Activated T-cell treated with anti-CD3 and anti-CD28 coated beads, Interleukin-2, amount 50 U/mL, for 24 hours (primary cell): ENCODE measurements around the gene DENND4A.
A peak's percentile ranks its signal among the peaks of the same experiment; 100 is the strongest.
"Not testable (repeated sequence)": the region's sequence is repeated elsewhere in the genome, so short reads cannot be mapped to it uniquely, and the experiment has no call there.

ENCODE experiments used
- DNase-seq: peaks from one replicate; pipeline ENCODE4 v3.0.0-alpha.2; 2020
- H3K27ac Mint-ChIP-seq: 2 replicates; pipeline ENCODE4 v1.8.0; 2020; ENCODE audit warnings: mild to moderate bottlenecking, mixed read lengths
- H3K27me3 Mint-ChIP-seq: 2 replicates; pipeline ENCODE4 v1.8.0; 2020; ENCODE audit warnings: mixed read lengths
- H3K36me3 Mint-ChIP-seq: 2 replicates; pipeline ENCODE4 v1.8.0; 2020; ENCODE audit warnings: low read depth, mixed read lengths
- H3K4me1 Mint-ChIP-seq: 2 replicates; pipeline ENCODE4 v1.8.0; 2020; ENCODE audit warnings: low read depth, mixed read lengths
- H3K4me3 Mint-ChIP-seq: 2 replicates; pipeline ENCODE4 v1.8.0; 2020; ENCODE audit warnings: mild to moderate bottlenecking, moderate library complexity, mixed read lengths
- H3K9me3 Mint-ChIP-seq: 2 replicates; pipeline ENCODE4 v1.8.0; 2020; ENCODE audit warnings: mixed read lengths

Gene DENND4A

DNA sequence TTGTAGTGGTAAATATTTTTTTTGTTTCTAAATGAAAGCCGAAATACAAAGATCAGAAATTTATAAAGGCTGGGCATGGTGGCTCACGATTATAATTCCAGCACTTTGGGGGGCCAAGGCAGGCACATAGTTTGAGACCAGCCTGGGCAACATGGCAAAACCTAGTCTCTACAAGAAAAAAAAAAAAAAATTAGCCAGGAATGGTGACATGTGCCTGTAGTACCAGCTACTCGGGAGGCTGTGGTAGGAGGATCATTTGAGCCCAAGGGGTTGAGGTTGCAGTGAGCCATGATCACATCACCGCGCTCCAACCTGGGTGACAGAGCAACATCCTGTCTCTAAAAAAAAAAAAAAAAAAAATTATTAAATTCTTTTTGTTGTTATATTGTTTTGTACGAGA lies 6.9 kb downstream of the DENND4A start:
- no peak for DNase-seq
- Mint-ChIP-seq H3K4me3 (no peak overlapping the region), H3K27me3 (no peaks in the 10 kb centered on the region), H3K4me1 (peaks cover 55% of the 10 kb centered on the region), H3K36me3 (peaks cover 24% of the 10 kb centered on the region), H3K9me3 (no peaks in the 10 kb centered on the region), H3K27ac (no peak overlapping the region)

DNA sequence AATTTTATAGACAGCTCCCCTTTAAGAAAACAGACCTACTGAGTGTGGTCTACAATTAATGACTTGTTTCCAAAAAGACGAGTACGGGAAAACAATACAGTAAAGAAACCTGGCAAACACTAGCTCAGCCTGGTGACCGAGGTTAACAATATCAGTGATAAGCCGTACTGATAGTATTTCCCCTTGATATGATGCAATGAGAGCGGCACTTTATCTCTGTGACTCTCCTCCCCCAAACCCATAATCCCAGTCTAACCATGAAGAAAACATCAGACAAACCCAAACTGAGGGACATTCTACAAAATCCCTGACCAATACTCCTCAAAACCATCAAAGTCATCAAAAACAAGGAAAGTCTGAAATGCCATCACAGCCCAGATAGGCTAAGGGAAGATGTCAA lies 8.2 kb downstream of the DENND4A start:
- no peaks in the 10 kb centered on the region for H3K27me3 Mint-ChIP-seq
- no peak overlapping the region for H3K27ac Mint-ChIP-seq
- H3K36me3 Mint-ChIP-seq, result peaks cover 25% of the 10 kb centered on the region
- H3K9me3 Mint-ChIP-seq, result no peaks in the 10 kb centered on the region
- no peak overlapping the region for H3K4me3 Mint-ChIP-seq
- DNase-seq, result no peak
- peaks cover 44% of the 10 kb centered on the region for H3K4me1 Mint-ChIP-seq

DNA sequence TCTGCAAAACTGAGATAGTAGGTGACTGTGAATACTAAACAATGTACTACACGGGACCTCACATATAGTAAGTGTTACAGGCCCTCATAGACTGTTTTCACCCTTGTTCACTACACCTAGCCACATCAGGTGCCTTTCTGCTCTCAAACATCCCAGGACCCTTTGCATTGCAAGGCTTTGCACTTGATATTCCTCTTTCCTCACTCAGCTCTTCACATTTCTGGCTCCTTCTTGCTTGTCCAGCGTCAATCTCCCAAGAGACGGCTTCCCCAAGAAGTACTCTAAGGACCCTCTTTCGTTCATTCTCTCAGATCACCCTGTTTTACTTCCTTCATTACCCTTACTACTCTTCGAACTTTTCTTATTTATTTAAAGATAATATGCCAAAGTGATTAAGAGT lies 10.0 kb downstream of the DENND4A start:
- Mint-ChIP-seq H3K27ac (no peak overlapping the region), H3K36me3 (peaks cover 23% of the 10 kb centered on the region), H3K4me3 (no peak overlapping the region), H3K9me3 (no peaks in the 10 kb centered on the region), H3K4me1 (peaks cover 42% of the 10 kb centered on the region), H3K27me3 (no peaks in the 10 kb centered on the region)
- no peak for DNase-seq

DNA sequence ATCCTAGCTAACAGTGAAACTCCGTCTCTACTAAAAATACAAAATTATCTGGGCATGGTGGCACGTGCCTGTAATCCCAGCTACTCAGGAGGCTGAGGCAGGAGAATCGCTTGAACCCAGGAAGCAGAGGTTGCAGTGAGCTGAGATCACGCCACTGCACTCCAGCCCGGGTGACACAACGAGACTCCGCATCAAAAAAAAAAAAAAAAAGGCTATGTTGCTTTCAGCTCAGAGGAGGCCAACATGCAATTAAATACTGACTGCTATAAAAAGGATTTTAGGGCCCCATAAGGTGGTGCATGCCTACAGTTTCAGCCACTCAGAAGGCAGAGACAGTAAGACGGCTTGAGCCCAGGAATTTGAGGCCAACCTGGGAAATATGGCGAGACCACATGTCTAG lies 13.4 kb downstream of the DENND4A start:
- not testable (repeated sequence) for H3K9me3 Mint-ChIP-seq, DNase-seq, H3K27me3 Mint-ChIP-seq
- peak overlapping the region; percentile 73 for H3K27ac Mint-ChIP-seq
- H3K4me3 Mint-ChIP-seq, result peak overlapping the region; percentile 11
- peaks cover 34% of the 10 kb centered on the region for H3K4me1 Mint-ChIP-seq
- H3K36me3 Mint-ChIP-seq, result peaks cover 18% of the 10 kb centered on the region

DNA sequence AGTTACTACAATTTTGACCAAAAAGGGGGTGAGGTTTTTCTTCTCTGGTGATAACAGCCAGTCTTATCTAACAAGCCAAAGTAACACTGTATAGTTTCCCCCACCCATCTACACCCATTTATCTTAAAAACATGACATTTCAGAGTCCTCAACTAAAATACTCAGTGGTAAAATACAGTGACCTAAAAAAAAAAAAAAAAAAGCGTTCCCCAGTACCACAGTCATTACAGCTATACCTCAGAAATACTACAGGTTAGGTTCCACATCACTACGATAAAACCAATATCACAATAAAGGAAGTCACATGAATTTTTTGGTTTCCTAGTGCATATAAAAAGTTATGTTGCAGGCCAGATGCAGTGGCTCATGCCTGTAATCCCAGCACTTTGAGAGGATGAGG lies 13.8 kb downstream of the DENND4A start:
- Mint-ChIP-seq H3K27me3 (no peaks in the 10 kb centered on the region), H3K27ac (peak overlapping the region; percentile 73), H3K4me3 (peak overlapping the region; percentile 11), H3K36me3 (peaks cover 19% of the 10 kb centered on the region), H3K9me3 (no peaks in the 10 kb centered on the region), H3K4me1 (peaks cover 36% of the 10 kb centered on the region)
- no peak for DNase-seq

DNA sequence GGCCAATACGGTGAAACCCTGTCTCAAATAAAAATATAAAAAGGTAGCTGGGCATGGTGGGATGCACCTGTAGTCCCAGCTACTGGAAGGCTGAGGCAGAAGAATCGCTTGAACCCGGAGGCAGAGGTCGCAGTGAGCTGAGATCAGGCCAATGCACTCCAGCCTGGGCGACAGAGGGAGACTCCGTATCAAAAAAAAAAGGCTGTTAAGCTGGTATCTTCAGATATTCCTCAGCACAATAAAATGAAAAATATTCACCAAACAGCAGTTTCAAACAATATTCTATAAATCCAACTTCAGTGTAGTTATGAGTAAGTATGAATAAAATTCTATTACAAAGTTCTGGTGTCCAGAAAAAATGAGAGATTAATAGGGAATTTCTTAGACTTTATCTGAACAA lies 14.2 kb downstream of the DENND4A start:
- no peak overlapping the region for H3K27ac Mint-ChIP-seq
- peaks cover 37% of the 10 kb centered on the region for H3K4me1 Mint-ChIP-seq
- H3K36me3 Mint-ChIP-seq, result peaks cover 21% of the 10 kb centered on the region
- DNase-seq, result no peak
- H3K27me3 Mint-ChIP-seq, result no peaks in the 10 kb centered on the region
- no peak overlapping the region for H3K4me3 Mint-ChIP-seq
- H3K9me3 Mint-ChIP-seq, result no peaks in the 10 kb centered on the region

DNA sequence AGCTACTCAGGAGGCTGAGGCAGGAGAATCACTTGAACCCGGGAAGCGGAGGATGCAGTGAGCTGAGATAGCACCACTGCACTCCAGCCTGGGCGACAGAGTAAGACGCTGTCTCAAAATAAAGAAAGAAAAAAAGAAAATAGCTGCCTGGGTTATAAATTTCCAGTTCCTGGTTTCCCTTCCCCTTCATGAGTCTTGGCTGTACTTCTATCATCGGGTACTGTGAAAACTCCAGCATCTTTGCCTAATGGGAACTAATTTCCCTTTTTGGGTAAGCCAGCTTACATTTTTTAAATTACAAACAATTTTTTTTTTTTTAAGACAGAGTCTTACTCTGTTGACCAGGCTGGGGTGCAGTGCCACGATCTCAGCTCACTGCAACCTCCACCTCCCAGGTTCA lies 15.0 kb downstream of the DENND4A start:
- Mint-ChIP-seq H3K4me1 (peaks cover 37% of the 10 kb centered on the region), H3K27ac (peak overlapping the region; percentile 23), H3K27me3 (no peaks in the 10 kb centered on the region), H3K4me3 (no peak overlapping the region), H3K36me3 (peaks cover 23% of the 10 kb centered on the region), H3K9me3 (no peaks in the 10 kb centered on the region)
- DNase-seq, result no peak

DNA sequence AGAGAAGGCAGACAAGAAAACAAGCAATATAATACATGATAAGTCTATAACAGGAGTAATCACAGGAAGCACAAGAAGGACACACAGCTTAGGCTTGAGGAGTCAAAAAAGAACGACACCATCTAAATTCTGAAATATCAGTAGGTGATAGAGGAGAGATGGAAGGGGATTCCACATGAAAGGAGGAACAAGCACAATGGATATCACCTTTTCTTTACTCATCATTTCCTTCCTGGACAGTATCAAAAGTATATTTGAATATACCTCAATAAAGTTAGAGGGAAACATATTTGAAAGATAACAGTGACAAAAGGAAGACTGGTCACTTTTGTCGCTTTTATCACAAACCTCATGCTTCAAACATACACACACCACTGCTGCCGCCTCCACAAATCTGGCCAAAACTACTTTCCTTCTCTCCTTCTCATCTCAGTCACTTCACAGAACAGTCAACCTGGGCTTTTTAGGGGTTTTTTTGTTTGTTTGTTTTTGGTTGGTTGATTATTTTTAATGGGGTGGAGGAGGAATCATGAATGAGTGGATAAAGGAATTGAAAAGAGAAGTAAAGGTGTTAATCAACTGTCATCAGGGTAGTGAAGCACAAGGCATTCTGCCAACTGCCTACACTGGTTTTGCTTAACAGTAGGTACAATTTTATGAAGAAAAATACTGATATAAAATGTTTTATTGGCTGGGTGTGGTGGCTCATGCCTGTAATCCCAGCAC lies 18.5 kb downstream of the DENND4A start:
- H3K36me3 Mint-ChIP-seq, result peaks cover 34% of the 10 kb centered on the region
- H3K27me3 Mint-ChIP-seq, result no peaks in the 10 kb centered on the region
- peak overlapping the region; percentile 72 for H3K27ac Mint-ChIP-seq
- no peaks in the 10 kb centered on the region for H3K9me3 Mint-ChIP-seq
- DNase-seq, result no peak
- no peak overlapping the region for H3K4me3 Mint-ChIP-seq
- H3K4me1 Mint-ChIP-seq, result peaks cover 43% of the 10 kb centered on the region

DNA sequence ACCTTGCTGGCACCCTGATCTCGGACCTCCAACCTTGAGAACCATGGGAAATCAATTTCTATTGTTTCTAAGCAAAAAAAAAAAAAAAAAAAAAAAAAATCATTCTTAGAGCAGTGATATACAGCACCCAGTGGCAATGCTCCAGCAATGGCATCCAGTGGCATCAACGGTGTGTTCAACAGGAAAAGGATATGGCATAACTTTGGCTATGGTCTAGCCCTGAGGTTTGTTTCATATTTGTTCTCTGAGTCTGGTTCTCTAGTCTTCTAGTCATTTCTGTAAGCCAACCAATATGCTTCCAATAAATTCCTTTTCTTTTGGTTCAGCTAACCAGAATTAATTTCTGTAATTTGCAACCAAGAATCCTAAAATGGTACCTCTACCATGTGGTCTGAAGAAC lies 19.2 kb downstream of the DENND4A start:
- no peaks in the 10 kb centered on the region for H3K27me3 Mint-ChIP-seq
- peak overlapping the region; percentile 72 for H3K27ac Mint-ChIP-seq
- peaks cover 44% of the 10 kb centered on the region for H3K4me1 Mint-ChIP-seq
- DNase-seq, result no peak
- H3K36me3 Mint-ChIP-seq, result peaks cover 36% of the 10 kb centered on the region
- peaks cover 3% of the 10 kb centered on the region for H3K9me3 Mint-ChIP-seq
- H3K4me3 Mint-ChIP-seq, result no peak overlapping the region

DNA sequence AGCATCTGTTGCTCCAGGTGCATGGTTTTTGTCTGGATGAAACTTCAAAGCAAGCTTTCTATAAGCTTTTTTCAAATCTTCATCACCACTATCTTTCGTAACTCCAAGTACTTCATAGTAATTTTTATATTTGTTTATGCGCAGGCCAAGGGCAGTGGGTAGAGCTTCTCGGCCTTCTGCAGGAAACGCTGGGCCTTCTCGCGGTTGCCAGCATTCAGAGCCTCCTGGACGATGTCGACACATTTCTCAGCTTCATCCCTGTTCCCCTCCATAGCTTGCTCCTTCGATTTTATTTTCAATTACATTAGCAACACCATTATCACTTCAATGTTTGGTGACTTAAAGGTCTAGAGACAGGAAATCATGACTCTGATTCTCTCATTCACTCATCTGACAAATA lies 20.2 kb downstream of the DENND4A start:
- Mint-ChIP-seq H3K9me3 (peaks cover 3% of the 10 kb centered on the region), H3K36me3 (peaks cover 43% of the 10 kb centered on the region), H3K27me3 (no peaks in the 10 kb centered on the region), H3K4me1 (peaks cover 52% of the 10 kb centered on the region), H3K27ac (no peak overlapping the region), H3K4me3 (no peak overlapping the region)
- no peak for DNase-seq

DNA sequence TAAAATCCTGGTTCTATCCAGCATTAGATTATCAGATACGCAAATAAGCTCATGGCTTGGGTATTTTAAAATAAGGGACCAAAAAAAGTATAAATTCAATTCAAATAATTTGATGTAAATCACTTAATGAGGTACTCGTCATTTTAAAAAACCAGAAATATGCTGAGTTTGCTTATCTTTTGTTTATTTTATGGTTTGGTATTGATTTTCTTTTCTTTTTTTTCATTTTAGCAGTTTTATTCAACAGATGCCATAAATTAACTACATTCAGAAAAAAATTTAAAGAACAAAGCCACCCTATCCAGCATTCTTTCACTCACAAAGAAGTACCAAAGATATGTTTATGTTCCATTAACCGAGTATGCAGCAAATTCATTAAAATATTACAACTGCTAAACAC lies 22.6 kb downstream of the DENND4A start:
- Mint-ChIP-seq H3K27me3 (no peaks in the 10 kb centered on the region), H3K36me3 (peaks cover 46% of the 10 kb centered on the region), H3K4me1 (peaks cover 56% of the 10 kb centered on the region), H3K9me3 (peaks cover 3% of the 10 kb centered on the region), H3K4me3 (no peak overlapping the region), H3K27ac (no peak overlapping the region)
- no peak for DNase-seq

DNA sequence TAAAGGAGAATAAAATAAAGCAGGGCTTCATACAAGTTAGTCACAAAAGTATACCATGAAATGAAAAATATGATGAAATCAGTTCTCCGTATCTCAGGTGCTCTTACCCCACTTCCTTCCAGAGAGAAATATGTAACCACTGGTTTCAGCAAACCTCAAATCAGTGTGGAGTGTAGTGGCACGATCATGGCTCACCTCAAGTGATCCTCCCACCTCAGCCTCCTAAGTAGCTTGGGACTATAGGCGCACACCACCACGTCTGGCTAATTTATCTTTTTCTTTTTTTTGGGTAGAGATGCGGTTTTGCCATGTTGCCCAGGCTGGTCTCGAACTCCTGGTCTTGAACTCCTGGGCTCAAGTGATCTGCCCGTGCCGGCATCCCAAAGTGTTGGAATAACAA lies 24.2 kb downstream of the DENND4A start:
- Mint-ChIP-seq H3K27ac (peak overlapping the region; percentile 76), H3K4me3 (no peak overlapping the region), H3K4me1 (peaks cover 53% of the 10 kb centered on the region), H3K27me3 (no peaks in the 10 kb centered on the region), H3K9me3 (peaks cover 3% of the 10 kb centered on the region), H3K36me3 (peaks cover 39% of the 10 kb centered on the region)
- no peak for DNase-seq

DNA sequence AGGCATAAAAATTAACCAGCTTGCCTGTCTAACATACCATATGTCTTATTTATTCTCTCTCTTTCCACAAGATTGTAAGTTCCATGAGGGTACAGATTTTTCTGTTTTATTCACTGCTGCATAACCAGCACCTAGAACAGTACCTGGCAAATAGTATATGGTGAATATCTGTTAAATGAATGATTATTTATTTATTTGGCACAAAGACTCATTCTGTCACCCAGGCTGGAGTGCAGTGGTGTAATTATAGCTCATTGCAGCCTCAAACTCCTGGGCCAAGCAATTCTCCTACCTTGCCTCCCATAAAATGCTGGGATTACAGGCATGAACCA lies 24.9 kb downstream of the DENND4A start:
- H3K36me3 Mint-ChIP-seq, result peaks cover 39% of the 10 kb centered on the region
- no peak overlapping the region for H3K27ac Mint-ChIP-seq
- DNase-seq, result no peak
- H3K9me3 Mint-ChIP-seq, result peaks cover 3% of the 10 kb centered on the region
- H3K4me1 Mint-ChIP-seq, result peaks cover 59% of the 10 kb centered on the region
- no peaks in the 10 kb centered on the region for H3K27me3 Mint-ChIP-seq
- H3K4me3 Mint-ChIP-seq, result no peak overlapping the region

DNA sequence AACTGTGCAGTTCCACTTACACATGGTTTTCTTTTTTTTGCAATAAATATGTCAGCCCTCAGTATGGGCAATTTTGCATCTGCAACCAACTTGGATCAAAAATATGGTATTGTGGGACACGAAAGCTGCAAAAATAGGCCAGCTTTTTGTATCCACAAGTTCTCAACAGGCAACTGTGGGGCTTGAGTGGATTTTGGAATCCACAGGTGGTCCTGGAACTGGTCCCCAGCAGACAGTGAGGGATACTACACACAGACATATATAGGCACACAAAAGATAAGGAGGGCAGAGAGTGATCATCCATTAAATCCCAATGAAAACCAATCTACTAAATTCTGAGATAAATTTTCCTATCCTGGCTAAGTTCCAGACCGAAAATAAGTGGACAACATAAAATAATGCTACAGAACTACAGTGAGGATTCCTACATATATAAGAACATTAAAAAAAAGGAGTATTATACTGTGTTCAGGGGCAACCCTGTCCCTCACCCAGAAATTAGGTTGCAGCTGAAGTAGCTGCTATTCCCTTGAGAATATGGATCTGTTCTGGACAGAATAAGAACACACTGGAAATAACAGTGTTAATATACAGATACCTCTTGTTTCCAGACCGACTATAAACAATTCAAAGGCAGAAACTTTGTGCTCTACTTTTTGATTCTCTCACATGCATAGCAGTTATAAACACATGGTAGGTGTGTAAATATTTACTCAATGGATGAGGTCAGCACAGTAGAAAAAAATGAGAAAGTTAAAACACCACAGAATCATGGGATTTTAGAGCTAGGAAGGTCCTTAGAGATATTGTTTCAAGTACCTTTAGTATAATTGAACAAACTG lies 25.4 kb downstream of the DENND4A start:
- no peak overlapping the region for H3K4me3 Mint-ChIP-seq
- peaks cover 58% of the 10 kb centered on the region for H3K4me1 Mint-ChIP-seq
- H3K9me3 Mint-ChIP-seq, result peaks cover 3% of the 10 kb centered on the region
- no peak overlapping the region for H3K27ac Mint-ChIP-seq
- H3K36me3 Mint-ChIP-seq, result peaks cover 33% of the 10 kb centered on the region
- no peak for DNase-seq
- no peaks in the 10 kb centered on the region for H3K27me3 Mint-ChIP-seq

DNA sequence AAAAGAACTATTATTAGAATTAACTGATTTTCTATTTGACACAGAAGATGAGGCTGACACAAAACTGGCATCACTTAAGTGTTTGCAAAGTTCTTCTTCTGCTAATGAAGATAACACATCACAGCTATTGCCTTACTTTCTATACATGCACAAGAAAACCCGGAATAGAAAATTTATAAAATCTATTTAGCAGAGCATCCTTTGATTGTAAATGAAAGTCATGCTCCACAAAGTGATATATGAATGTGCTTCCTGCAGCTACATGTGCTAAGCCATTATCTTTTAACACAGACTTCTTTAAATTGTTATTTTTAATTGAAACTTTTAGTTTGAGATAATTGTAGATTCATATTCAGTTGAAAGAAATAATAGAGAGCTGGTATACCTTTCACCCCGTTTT lies 27.0 kb downstream of the DENND4A start:
- H3K36me3 Mint-ChIP-seq, result peaks cover 31% of the 10 kb centered on the region
- peaks cover 56% of the 10 kb centered on the region for H3K4me1 Mint-ChIP-seq
- H3K9me3 Mint-ChIP-seq, result peaks cover 3% of the 10 kb centered on the region
- no peak overlapping the region for H3K4me3 Mint-ChIP-seq
- no peak overlapping the region for H3K27ac Mint-ChIP-seq
- H3K27me3 Mint-ChIP-seq, result no peaks in the 10 kb centered on the region
- DNase-seq, result no peak
